Measurements from ENCODE around the gene RSPH6A. TPM values are rescaled to one million over a fixed set of nuclear protein-coding genes. Genes with fewer than 3 reads are reported as not detected.
A peak's percentile ranks its signal among the peaks of the same experiment; 100 is the strongest.

The RSPH6A gene
- total RNA-seq, 4 donors from 2014 or later, result 0.54 to 3.3 TPM; not detected in 2

- H3K4me1 ChIP-seq, result peaks cover 0 to 26% (median 6%) of the 10 kb centered on the region in 4 donors
- no peak for DNase-seq
- peaks cover 0 to 15% (median 0%) of the 10 kb centered on the region in 3 donors for H3K36me3 ChIP-seq
- TF ChIP-seq CTCF (IDR thresholded peaks at IDR 0.05) (no peak), POLR2A (IDR thresholded peaks at IDR 0.05) (no peak)
- H3K4me3 ChIP-seq, result no peak overlapping the region
- H3K27me3 ChIP-seq, result no peaks in the 10 kb centered on the region
- H3K27ac ChIP-seq, result peak overlapping the region in 1 of 4 donors; percentile 99
- H3K9me3 ChIP-seq, result no peaks in the 10 kb centered on the region
Observed at GRCh38 chr19:45773384-45773783, 41.7 kb downstream of the RSPH6A start.

GRCh38 chr19:45772912-45773311 is 42.2 kb downstream of the RSPH6A start:
- no peak overlapping the region for H3K4me3 ChIP-seq
- H3K9me3 ChIP-seq, result no peaks in the 10 kb centered on the region
- peak overlapping the region in 2 of 4 donors; percentile 96 to 99 for H3K27ac ChIP-seq
- H3K4me1 ChIP-seq, result peaks cover 0 to 25% (median 9%) of the 10 kb centered on the region in 4 donors
- no peak for DNase-seq
- H3K27me3 ChIP-seq, result no peaks in the 10 kb centered on the region
- TF ChIP-seq POLR2A (IDR thresholded peaks at IDR 0.05) (no peak), CTCF (IDR thresholded peaks at IDR 0.05) (no peak)
- peaks cover 0 to 15% (median 0%) of the 10 kb centered on the region in 3 donors for H3K36me3 ChIP-seq

- H3K4me1 ChIP-seq, result peaks cover 0 to 25% (median 13%) of the 10 kb centered on the region in 4 donors
- peak in 2 of 3 donors; percentile 66 to 71 for DNase-seq
- no peaks in the 10 kb centered on the region for H3K9me3 ChIP-seq
- H3K27me3 ChIP-seq, result no peaks in the 10 kb centered on the region
- peaks cover 0 to 8% (median 0%) of the 10 kb centered on the region in 3 donors for H3K36me3 ChIP-seq
- H3K4me3 ChIP-seq, result peak overlapping the region in 2 of 4 donors; percentile 86 to 89
- TF ChIP-seq POLR2A (IDR thresholded peaks at IDR 0.05), result peak; percentile 37 to 47
- TF ChIP-seq CTCF (IDR thresholded peaks at IDR 0.05), result no peak
- H3K27ac ChIP-seq, result peak overlapping the region in 3 of 4 donors; percentile 76 to 99 (median 96)
Observed at GRCh38 chr19:45772130-45772840, 42.8 kb downstream of the RSPH6A start.

GRCh38 chr19:45771311-45771933 is 43.7 kb downstream of the RSPH6A start:
- peak overlapping the region in 2 of 4 donors; percentile 86 to 89 for H3K4me3 ChIP-seq

More at GRCh38 chr19:45771311-45771933, 43.7 kb downstream of the RSPH6A start:
- Histone ChIP-seq H3K36me3 (no peaks in the 10 kb centered on the region), H3K27ac (peak overlapping the region; percentile 76 to 99 (median 91)), H3K27me3 (no peaks in the 10 kb centered on the region), H3K9me3 (no peaks in the 10 kb centered on the region), H3K4me1 (peaks cover 0 to 32% (median 13%) of the 10 kb centered on the region in 4 donors)
- DNase-seq, result no peak
- TF ChIP-seq POLR2A (IDR thresholded peaks at IDR 0.05), result no peak
- no peak for TF ChIP-seq CTCF (IDR thresholded peaks at IDR 0.05)
